Activated CD8-positive, alpha-beta memory T cell treated with anti-CD3 and anti-CD28 coated beads, Interleukin-2, amount 50 U/mL, for 4 hours (primary cell): ENCODE results near the gene DCAF4L1.

Experiments
- DNase-seq: peaks from one replicate; pipeline ENCODE4 v3.0.0-alpha.2; 2020

Gene DCAF4L1, protein sequence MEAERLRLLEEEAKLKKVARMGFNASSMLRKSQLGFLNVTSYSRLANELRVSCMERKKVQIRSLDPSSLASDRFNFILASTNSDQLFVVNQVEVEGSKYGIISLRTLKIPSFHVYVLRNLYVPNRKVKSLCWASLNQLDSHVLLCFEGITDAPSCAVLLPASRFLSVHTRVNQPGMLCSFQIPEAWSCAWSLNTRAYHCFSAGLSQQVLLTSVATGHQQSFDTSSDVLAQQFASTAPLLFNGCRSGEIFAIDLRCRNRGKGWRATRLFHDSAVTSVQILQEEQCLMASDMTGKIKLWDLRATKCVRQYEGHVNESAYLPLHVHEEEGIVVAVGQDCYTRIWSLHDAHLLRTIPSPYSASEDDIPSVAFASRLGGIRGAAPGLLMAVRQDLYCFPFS

DNA sequence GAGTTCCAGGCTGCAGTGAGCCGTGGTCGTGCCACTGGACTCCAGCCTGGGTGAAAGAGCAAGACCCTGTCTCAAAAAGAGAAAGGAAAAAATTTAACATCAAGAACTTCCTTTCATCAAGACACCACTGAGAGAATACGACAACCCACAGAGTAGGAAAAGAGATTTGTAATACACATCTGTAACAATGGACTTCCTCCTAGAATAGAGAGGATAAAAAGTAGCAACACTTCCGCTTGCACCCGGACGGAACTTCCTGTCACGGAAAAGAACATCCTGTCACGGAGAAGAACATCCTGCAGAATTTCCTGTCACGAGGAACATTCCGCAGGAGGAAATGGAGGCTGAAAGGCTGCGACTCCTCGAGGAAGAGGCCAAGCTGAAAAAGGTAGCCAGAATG, at the start of gene DCAF4L1:
TSS of gene DCAF4L1 (plus strand) at position 301 of the 400 bp plus-strand sequence. CDS start at position 338, 37 bp downstream.
- no peak for DNase-seq

DNA sequence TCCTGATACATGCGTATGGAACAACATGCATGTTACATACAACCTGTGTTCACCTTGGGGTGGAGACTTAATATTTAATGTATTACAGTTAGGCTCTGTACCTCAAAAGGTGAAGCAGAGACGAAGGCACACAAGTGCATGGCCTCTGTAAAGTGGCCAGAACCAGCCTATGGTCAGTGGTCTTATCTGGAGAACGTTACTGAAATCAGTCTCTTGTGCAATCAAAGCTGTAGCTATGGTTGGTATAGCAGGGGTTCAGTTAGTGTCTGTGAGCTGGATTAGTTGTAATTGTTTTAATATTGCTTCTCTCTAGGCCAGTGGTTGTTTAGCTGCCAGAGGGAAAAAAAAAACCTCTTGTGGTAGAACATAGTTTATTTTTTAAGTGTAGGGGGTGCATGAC, 48.6 kb upstream of the DCAF4L1 start:
- no peak for DNase-seq

DNA sequence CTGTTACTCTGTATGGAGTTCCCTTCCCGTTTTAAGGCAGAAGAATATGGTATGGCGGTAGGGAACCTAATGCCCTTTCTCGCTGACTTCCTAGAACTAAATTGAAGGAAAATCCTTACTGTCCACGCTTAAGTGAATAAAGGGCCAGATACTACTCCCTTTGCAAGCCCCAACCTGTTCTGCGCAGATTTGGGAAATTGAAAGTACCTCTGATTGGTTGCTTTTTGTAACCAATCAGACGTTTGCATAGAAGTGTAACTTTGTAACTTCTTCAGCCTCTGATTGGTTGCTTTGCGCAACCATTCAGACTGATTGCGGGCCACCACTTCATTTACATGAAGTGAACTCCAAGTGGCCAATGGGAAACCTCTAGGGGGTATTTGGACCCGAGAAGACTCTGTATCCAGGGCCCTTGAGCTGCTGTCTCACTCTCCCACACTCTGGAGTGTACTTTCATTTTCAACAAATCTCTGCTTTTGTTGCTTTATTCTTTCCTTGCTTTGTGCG, 47.5 kb upstream of the DCAF4L1 start:
- DNase-seq, result no peak

DNA sequence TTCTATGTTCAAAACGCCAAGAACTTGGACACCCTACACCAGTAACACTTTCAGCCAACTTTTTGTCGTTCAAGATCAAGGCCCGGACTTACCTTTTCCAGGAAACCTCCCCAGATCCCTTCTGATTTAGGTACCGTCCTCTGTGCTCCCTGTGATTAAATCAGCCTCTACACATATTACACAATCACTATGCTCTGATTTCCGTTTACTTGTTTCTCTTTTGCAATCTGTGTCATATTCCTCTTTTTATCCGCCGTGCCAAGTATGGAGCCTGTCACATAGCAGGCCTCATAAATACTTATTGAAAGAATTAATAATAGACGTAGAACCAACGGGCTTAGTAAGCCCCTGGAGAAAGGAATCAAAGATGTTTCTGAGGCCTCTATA, 47.0 kb upstream of the DCAF4L1 start:
- DNase-seq, result no peak

DNA sequence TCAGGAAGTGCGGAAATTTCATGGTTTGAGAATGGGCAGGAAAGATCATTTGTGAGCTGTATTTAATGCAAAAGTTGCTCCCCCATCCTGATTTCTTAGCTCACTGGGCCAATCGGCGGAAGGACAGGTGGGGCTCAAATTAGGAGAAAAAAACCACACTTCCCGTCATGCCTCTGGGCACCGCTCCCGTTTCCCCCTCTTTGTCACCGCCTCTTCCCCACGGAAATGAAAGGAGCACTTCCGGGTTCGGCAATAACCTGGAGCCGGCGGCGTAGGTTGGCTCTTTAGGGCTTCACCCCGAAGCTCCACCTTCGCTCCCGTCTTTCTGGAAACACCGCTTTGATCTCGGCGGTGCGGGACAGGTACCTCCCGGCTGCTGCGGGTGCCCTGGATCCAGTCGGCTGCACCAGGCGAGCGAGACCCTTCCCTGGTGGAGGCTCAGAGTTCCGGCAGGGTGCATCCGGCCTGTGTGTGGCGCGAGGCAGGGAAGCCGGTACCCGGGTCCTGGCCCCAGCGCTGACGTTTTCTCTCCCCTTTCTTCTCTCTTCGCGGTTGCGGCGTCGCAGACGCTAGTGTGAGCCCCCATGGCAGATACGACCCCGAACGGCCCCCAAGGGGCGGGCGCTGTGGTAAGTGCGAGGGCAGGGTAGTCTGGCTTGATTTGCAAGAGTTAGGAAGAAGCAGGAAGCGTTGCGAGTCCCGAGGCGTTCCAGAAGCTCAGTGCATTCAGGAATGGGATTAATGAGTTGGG, 46.5 kb upstream of the DCAF4L1 start, which contains the start of gene TMEM33:
TSS of gene TMEM33 (plus strand) at position 529 of the 751 bp plus-strand sequence. CDS start at position 585, 56 bp downstream.
- peak; percentile 75 for DNase-seq

DNA sequence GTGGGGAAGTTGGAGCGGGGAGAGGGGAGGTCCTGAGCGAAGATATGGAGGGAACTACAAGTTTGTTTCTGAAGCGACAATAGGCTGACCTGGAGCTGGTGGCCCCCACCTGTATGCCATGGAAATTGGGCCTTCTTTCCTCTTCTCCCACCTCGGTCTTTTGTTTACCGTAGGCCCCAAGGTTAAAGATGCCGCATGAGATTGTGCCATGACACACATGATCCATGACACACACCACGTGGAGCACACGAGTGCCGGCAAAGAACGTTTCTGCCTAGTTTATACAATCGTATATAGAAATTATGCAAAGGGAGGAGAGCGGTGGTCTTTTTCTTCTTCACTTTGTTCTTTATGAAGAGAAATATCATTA, 45.9 kb upstream of the DCAF4L1 start:
- peak; percentile 39 for DNase-seq

DNA sequence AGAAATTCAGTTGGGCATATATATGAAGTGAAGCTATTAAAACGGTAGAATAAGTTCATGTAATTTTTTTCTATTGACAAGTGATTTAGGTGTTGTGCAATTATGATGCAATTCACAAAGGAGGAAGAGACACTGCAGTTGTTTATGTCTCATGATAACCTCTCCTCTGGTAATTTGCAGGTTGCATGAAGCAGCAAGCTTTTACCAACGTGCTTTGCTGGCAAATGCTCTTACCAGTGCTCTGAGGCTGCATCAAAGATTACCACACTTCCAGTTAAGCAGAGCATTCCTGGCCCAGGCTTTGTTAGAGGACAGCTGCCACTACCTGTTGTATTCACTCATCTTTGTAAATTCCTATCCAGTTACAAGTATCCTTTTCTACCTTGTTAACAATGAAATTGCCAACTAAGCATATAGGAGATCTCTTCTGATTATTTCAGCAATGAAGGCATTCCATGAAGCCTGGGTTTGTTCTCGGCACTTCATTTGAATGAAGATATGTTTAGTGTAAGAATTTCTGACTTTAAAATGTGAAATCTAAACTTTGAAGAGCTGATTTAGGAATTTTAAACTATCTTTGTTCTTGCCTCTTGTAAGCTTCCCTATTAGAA, 42.4 kb upstream of the DCAF4L1 start:
- DNase-seq, result no peak

DNA sequence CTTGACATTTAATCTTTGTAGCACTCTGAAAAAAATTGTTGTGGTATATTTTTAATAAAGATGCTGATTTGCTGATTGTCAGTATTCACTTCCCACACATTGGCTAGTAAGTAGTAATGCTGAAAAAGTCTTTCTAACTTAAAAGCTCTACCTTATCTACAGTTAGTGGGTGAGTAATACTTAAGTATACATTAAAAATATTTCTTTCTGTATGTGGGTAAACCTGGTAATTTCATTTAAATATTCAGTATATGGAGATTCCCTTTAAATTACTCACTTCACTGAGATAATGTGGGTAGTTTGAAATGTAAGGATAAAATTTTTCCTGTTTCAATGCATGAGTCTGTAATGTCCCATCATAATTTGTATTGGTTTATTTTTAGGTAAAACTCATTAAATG, 40.7 kb upstream of the DCAF4L1 start:
- DNase-seq, result no peak

DNA sequence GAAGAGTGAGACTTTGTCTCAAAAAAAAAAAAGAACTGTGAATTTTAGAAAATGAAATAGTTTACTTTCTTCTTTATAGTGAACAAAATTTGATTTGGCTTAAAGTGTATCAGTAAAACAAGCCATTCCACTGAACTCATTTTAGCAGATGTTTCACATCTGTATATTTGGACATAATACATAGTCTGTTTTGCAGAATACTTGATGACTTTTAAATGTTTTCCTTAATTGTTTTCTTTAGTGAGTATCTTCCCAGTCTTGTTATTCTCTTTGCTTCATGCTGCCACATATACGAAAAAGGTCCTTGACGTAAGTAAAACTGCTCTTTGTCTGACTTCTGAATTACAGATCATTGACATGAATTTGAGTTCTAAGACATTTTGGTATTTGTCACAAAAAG, 38.0 kb upstream of the DCAF4L1 start:
- DNase-seq, result no peak

DNA sequence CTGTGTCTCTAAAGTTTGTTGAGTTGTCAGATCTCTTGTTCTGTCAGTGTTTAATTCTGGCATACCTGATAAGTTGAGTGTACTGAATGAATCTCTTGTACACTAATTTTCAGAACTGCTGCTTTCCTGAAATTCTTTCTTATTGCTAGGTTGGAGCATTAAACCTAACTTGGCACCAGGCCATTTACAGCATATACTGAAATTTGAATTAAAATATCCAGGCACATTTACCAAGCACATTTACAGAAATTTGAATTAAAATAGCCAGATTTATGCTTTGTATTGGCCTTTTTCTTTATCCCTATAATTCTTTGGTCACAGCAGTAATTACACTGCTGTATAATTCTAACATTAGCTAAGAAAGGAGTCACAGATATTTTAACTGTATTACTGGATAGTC, 37.5 kb upstream of the DCAF4L1 start:
- DNase-seq, result no peak

DNA sequence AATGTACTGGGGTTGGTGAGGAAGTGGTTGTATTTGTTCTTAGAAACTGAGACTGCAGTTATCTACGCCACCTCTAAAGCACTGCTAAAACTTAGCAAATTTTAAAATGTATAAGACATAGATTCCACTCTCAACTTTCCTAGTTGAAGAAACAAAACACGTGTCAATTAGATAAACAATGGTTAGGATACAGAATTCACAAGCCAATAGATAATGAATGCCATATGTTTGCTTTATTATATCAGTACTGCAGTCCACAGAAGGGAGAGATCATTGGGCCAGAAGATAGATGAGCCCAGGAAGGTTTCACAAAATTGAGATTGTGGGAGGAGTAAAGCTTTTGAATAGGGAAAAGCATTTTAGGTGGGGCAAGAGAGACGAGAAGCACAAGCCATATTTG, 32.0 kb upstream of the DCAF4L1 start:
- no peak for DNase-seq

DNA sequence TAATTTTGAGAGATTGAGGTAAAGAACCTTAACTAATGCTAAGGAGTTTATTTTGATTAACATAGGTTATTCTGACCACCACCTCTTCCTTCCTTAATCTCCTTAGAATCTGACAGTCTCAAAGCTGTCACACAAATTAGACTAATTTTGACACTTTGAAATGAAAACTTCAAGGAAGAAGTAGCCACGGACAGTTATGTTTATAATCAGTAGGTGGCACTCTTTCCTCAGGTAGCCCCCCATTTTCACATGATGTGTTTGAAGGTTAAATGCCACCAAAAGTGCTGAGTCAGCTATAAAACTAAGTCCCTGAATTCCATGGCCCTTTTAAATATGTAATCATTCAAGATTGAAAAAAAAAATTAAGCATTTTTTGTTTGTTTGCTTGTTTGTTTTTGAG, 23.9 kb upstream of the DCAF4L1 start:
- DNase-seq, result no peak

DNA sequence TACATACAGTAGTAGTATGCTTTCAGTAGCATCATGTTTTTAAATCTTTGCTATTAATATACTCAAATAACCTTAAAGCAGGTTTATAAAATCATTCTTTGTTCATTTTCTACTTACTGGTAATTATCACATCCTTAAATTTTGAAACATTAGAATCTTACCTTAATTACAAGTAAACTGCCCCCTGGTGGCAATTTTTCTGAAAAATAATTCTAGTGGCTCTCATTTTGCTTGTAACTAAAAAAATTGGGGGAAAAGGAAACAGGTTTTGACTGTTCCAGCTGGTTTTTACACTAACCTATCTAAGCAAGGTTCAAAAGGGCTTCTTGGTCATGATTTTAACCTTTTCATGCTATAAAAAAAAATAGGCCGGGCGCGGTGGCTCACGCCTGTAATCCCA, 18.5 kb upstream of the DCAF4L1 start:
- DNase-seq, result no peak

DNA sequence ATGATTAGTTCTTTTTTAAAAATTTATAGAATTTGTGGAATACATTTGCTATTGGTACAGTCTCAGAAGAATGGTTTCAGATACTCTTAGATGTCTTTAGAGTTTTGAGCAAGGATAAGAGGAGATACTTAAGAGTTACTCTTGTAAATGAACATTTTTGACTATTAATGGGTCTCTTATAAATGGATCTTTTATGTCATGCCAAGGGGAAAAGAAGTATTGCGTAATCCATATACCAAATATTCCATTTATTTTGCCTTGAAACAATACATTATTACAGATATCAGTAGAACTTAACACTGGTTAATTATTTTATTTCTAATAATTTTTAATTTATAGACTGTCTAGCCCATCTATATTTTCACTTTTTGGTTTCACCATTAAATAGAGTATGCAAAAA, 17.2 kb upstream of the DCAF4L1 start:
- no peak for DNase-seq

DNA sequence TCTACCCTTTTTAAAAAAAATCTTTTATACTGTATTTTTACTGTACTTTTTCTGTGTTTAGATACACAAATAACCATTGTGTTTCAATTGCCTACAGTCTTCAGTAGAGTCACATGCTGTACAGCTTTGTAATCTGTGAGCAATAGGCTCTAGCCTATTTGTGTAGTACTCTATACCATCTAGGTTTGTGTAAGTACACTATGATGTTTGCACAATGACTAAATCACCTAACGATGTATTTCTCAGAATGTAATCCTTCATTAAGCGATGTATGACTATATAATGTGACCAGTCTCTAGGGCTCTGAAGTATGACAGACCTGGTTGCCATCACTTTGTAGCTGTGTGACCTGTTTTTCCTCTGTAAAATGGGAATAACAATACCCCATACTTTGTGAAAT, 14.2 kb upstream of the DCAF4L1 start:
- no peak for DNase-seq

DNA sequence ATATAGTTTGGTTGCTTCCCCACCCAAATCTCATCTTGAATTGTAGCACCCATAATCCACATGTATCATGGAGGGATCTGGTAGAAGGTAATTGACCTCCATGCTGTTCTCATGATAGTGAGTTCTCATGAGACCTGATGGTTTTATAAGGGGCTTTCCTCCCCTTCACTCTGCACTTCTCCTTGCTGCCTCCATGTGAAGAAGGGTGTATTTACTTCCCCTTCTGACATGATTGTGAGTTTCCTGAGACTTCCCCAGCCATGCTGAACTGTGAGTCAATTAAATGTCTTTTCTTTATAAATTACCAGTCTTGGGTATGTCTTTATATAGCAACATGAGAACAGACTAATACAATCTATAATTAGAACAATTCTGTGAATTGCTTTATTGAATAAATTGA, 11.9 kb upstream of the DCAF4L1 start:
- no peak for DNase-seq

DNA sequence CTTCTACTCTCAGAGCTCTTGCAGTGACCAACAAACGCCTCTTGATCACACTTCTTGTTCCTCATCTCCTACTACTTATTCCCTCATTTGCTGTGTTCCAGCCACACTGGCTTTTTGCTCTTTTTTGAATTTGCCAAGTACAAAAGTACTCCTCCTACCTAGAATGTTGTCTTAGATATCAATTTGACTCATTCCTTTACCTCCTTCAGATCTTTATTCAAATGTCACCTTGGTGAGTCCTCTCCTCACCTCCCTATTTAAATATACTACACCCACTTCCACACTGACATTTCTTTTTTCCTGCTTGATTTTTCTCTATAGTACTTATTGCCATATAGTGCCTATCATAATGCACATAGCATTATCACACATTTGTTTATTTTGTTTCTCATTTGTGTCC, 6.2 kb upstream of the DCAF4L1 start:
- DNase-seq, result no peak

DNA sequence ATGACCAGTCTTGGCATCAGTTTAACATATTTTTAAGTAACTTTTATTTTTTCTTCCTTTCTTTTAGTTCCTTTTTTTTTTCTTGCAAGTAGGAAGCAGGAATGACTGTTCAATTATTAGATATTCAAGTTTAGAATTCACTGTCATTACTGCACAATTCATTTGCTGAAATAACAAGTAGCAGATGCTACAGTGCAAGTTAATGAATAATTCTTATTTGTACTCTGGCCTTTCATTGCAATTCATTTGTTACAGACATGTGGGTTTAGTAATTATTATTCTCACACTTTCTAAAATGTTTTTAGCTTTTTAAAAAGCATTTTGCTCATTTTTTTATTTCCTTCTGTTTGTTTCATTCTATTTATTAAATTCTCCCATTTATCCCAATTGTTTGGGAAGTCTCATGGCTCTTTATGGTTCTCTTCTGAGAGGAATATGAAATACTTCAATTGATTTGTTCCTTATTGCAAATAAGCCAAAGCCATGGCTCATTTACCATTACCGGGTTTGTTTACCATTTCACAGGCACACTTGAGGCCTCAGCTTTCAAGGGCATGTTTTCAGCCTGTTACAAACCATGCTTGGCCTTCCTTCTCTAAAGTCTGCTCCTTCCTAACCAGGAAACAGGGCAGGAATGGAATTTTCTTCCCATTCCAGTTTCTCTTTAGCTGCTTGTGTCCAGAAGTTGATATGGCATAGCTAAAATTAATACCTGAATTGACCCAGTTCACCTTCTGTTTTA, 4.6 kb upstream of the DCAF4L1 start:
- DNase-seq, result no peak

DNA sequence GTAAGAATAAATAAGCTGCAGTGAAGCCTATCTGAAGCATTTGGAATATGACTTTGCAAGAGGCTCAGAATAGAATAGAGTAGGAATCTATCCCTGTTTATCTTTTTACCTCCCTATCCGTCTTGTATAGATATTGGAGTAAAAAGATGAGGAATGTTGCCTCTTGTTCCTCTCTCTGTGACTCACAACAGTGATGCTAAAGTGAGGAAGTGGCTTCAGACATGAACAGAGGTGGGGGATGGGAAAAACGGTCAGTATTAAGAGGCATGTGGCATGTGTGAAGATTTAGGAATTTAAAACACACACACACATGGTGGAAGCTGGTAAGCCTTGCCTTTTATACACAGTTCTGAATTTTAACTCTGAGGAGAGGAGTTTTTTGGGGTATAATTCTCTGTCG, 3.8 kb upstream of the DCAF4L1 start:
- DNase-seq, result no peak

DNA sequence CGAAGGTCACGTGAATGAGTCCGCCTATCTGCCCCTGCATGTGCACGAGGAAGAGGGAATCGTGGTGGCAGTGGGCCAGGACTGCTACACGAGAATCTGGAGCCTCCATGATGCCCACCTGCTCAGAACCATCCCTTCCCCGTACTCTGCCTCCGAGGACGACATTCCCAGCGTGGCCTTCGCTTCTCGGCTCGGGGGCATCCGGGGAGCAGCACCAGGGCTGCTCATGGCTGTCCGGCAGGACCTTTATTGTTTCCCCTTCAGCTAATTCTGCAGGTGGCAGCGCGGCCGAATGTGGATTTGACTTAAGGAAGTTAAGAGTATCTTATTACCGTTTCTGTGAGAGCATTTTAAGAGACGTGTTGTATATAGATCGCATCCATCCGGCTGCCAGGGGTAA, 1.2 kb downstream of the DCAF4L1 start:
- DNase-seq, result no peak

DNA sequence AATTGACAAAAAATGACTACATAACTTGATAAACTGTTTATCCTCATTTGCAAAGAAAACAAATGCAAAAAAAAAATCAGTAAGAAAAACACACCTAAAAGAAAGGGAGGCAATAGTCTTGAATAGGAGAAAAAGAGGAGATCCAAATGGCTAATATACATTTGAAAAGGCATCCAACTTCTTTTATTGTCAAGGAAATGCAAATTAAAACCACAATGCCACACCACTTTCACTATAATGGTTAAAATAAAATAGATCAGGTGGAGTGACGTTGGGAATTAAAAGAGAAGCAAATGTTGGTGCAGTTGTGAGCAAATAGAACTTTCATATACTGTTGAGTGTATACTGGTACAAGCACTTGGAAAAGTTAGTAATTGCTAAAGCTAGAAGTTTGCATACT, 3.6 kb downstream of the DCAF4L1 start:
- no peak for DNase-seq

DNA sequence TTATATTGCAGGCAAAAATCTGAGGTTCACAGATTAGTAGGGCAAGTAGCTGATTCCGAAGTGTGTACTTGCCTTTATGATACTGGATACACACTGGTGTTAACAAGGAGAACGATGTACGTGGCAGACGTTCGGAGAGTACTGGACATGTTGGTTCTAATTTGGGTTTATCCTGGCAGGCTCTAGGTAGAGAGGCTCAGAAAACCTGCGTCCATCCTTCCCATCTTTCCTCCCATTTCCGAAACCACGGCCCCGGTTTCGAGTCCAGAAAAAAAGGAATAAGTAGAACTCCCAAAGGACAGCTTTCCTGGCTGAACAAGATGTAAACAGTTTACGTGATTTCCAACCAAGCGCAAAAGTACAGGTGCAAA, 8.4 kb downstream of the DCAF4L1 start:
- DNase-seq, result no peak
